OCI-LY7 (cell line): Measurements from ENCODE around the gene LRIT1.

Experiments
- EZH2phosphoT487 ChIP-seq: fragments of 200-600 bp; sonication (generic); IDR thresholded peaks from 2 replicates; pipeline ENCODE4 v1.6.1; 2018; ENCODE audit warnings: low read depth, borderline replicate concordance, mild to moderate bottlenecking, mixed run types, antibody characterized with exemption, low read length, moderate library complexity, mixed read lengths
- TF ChIP-seq, protein P1 (sequence below): fragments of 200-600 bp; sonication (generic); conservative IDR thresholded peaks from 2 replicates; pipeline ENCODE4 v1.5.1; 2014; ENCODE audit warnings: mild to moderate bottlenecking, antibody characterized with exemption, low read length, moderate library complexity, mixed read lengths

DNA sequence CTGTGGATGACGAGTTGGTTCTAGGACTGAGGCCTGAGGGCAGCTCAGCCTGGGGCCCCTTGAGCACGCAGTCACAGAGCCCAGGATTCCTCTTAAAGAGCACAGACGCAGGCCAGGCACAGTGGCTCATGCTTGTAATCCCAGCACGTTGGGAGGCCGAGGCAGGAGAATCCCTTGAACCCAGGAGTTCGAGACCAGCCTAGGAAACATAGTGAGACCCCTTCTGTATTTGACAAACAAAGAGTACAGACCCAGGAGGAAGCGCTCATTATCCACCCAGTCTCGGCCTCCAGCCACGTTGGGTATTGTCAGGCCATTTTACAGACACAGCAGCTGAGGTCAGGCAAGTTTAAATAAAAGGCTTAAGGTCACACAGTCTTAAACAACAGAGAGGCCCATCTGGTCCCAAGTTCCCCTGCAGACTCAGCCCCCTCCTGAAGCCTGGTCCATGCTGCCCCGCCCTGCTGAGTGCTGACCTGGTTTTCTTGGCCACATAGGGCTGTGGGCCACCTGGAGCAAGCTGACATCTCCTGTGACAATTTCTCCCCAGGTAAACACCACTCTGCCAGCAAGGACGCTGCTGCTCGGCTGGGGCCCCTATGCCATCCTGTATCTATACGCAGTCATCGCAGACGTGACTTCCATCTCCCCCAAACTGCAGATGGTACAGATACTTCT is 16.1 kb upstream of the LRIT1 start:
- TF ChIP-seq, protein P1, sequence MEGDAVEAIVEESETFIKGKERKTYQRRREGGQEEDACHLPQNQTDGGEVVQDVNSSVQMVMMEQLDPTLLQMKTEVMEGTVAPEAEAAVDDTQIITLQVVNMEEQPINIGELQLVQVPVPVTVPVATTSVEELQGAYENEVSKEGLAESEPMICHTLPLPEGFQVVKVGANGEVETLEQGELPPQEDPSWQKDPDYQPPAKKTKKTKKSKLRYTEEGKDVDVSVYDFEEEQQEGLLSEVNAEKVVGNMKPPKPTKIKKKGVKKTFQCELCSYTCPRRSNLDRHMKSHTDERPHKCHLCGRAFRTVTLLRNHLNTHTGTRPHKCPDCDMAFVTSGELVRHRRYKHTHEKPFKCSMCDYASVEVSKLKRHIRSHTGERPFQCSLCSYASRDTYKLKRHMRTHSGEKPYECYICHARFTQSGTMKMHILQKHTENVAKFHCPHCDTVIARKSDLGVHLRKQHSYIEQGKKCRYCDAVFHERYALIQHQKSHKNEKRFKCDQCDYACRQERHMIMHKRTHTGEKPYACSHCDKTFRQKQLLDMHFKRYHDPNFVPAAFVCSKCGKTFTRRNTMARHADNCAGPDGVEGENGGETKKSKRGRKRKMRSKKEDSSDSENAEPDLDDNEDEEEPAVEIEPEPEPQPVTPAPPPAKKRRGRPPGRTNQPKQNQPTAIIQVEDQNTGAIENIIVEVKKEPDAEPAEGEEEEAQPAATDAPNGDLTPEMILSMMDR, result no peak
- TF ChIP-seq EZH2phosphoT487, result no peak
